K562 (cell line): ENCODE measurements around the gene NAIF1. TPM values are rescaled to one million over a fixed set of nuclear protein-coding genes. Genes with fewer than 3 reads are reported as not detected.

Experiments
- ATAC-seq: fragments of 200-7000 bp; cut with Tn5 transposase; 3 replicates; pipeline ENCODE4 v1.9.1; 2020; ENCODE audit warnings: moderate library complexity
- BruUV-seq: library from RNA; stranded (reverse); fragments of 400-500 nt; replicated peaks from 2 replicates; lab custom pipeline; 2021; lab: Mats Ljungman, UMichigan
- CTCF ChIA-PET: fragments of 300-600 bp; formaldehyde crosslinking; extraction: SDS; loops from one replicate; lab custom pipeline; 2021; ENCODE audit warnings: low intra/inter-chr PET ratio; lab: Yijun Ruan, JAX
- POLR2A ChIA-PET: fragments of 300-600, 350-650 bp; sonication (Branson Sonifier 250); formaldehyde crosslinking; extraction: SDS; loops from one replicate; lab custom pipeline; 2021; ENCODE audit warnings: antibody characterized with exemption, inconsistent platforms; lab: Yijun Ruan, JAX
- DNase-seq, 4 experiments: peaks; one replicate each; pipeline versions ENCODE4 v3.0.0 to v3.0.0-alpha.2; 2011 to 2018; ENCODE audit warnings: low spot score in 3 of 4, mixed read lengths in 3 of 4; ENCODE audit errors: extremely low read depth in 1 of 4
- FAIRE-seq: peaks from 2 replicates; lab custom pipeline; 2011; peaks lifted over from hg19 to GRCh38; lab: Jason Lieb, UNC
- H2AFZ ChIP-seq: 2 replicates; pipeline ENCODE4 v1.6.0; 2011; ENCODE audit warnings: low read depth, low read length, control low read depth, inconsistent platforms
- H3K27ac ChIP-seq: fragments of 200-600 bp; 3 replicates; pipeline ENCODE4 v1.8.0; 2011; ENCODE audit warnings: low read depth, mild to moderate bottlenecking, control low read depth, inconsistent platforms, low read length, moderate library complexity, mixed read lengths; ENCODE audit errors: extremely low read depth
- H3K27me3 ChIP-seq, 2 experiments: fragments of 300-600 bp in 1 of 2; 2 replicates in 1 of 2; 3 replicates in 1 of 2; pipeline versions ENCODE4 v1.6.0 to v1.8.0; 2011; ENCODE audit warnings: inconsistent platforms in 2 of 2, low read length in 2 of 2, mild to moderate bottlenecking in 1 of 2, mixed read lengths in 1 of 2, moderate library complexity in 1 of 2; ENCODE audit not compliant: control insufficient read depth in 2 of 2, insufficient read depth in 2 of 2
- H3K36me3 ChIP-seq: fragments of 300-600 bp; 3 replicates; pipeline ENCODE4 v1.8.0; 2011; ENCODE audit warnings: mild to moderate bottlenecking, low read length, inconsistent platforms; ENCODE audit not compliant: control insufficient read depth, insufficient read depth
- H3K4me1 ChIP-seq, 2 experiments: fragments of 200-600 bp in 1 of 2; replicated peaks in 1 of 2; 2 replicates in 1 of 2; 3 replicates in 1 of 2; pipeline versions ENCODE4 v1.5.1 to v1.8.0; 2011; ENCODE audit warnings: inconsistent platforms in 2 of 2, low read length in 2 of 2, mild to moderate bottlenecking in 1 of 2, mixed read lengths in 1 of 2, moderate library complexity in 1 of 2; ENCODE audit not compliant: control insufficient read depth in 2 of 2, insufficient read depth in 2 of 2
- H3K4me2 ChIP-seq: 2 replicates; pipeline ENCODE4 v1.6.1; 2011; ENCODE audit warnings: low read length, control low read depth, inconsistent platforms, mixed read lengths; ENCODE audit not compliant: insufficient read depth
- H3K4me3 ChIP-seq: fragments of 200-600 bp; sonication (generic), shearing (Covaris generic); 2 replicates; pipeline ENCODE4 v1.5.1; 2016; ENCODE audit warnings: control low read depth, inconsistent platforms
- H3K79me2 ChIP-seq: fragments of 200-600 bp; 3 replicates; pipeline ENCODE4 v1.8.0; 2011; ENCODE audit warnings: low read length, inconsistent platforms; ENCODE audit not compliant: control insufficient read depth, insufficient read depth
- H3K9ac ChIP-seq, 2 experiments: 2 replicates each; pipeline versions ENCODE4 v1.6.0 to v1.6.1; 2011; ENCODE audit warnings: low read depth in 2 of 2, low read length in 2 of 2, control low read depth in 1 of 2, inconsistent platforms in 1 of 2, mild to moderate bottlenecking in 1 of 2, mixed read lengths in 1 of 2; ENCODE audit not compliant: insufficient read depth in 1 of 2
- H3K9me1 ChIP-seq: one replicate; pipeline ENCODE4 v1.6.0; 2011; ENCODE audit warnings: inconsistent platforms, mild to moderate bottlenecking, low read length, moderate library complexity; ENCODE audit not compliant: control insufficient read depth, insufficient read depth
- H3K9me3 ChIP-seq: replicated peaks from 2 replicates; pipeline ENCODE4 v1.5.1; 2011; ENCODE audit warnings: low read depth, low read length, inconsistent platforms; ENCODE audit not compliant: control insufficient read depth, insufficient read depth
- H4K20me1 ChIP-seq: replicated peaks from 2 replicates; pipeline ENCODE4 v1.6.1; 2011; ENCODE audit warnings: low read length, inconsistent platforms, mixed read lengths; ENCODE audit not compliant: control insufficient read depth, insufficient read depth
- HINFP ChIP-seq: fragments of 450-650 bp; conservative IDR thresholded peaks from 2 replicates; pipeline ENCODE4 v1.6.1; 2016; ENCODE audit warnings: missing genetic modification characterization, low read depth, mild to moderate bottlenecking, control low read depth, missing compliant biosample characterization
- HNRNPLL ChIP-seq: fragments of 200-400 bp; formaldehyde crosslinking; IDR thresholded peaks from 2 replicates; pipeline ENCODE4 v1.6.1; 2017; ENCODE audit warnings: low read length, low read depth, mild to moderate bottlenecking; ENCODE audit not compliant: poor library complexity, severe bottlenecking
- POLR2G ChIP-seq: fragments of 200-400 bp; formaldehyde crosslinking; IDR thresholded peaks from 2 replicates; pipeline ENCODE4 v1.6.1; 2017; ENCODE audit warnings: low read depth, mild to moderate bottlenecking, antibody characterized with exemption, low read length, moderate library complexity
- POLR2H ChIP-seq: IDR thresholded peaks from 2 replicates; pipeline ENCODE4 v1.6.1; 2016; ENCODE audit warnings: missing genetic modification characterization, low read depth, mild to moderate bottlenecking, control low read depth, missing compliant biosample characterization, moderate library complexity
- RUNX1 ChIP-seq: sonication (generic); IDR thresholded peaks from 2 replicates; pipeline ENCODE4 v1.6.1; 2016; ENCODE audit warnings: antibody characterized with exemption, low read depth
- SLC30A9 ChIP-seq: fragments of 250-450 bp; sonication (Bioruptor Pico); IDR thresholded peaks from 2 replicates; pipeline ENCODE4 v1.8.0; 2022; ENCODE audit warnings: mild to moderate bottlenecking, moderate library complexity
- SP1 ChIP-seq: sonication (generic); formaldehyde crosslinking; IDR thresholded peaks from 2 replicates; pipeline ENCODE4 v1.8.1; 2022; ENCODE audit warnings: mild to moderate bottlenecking, missing genetic modification reagents
- TCF3 ChIP-seq: sonication (generic); formaldehyde crosslinking; IDR thresholded peaks from 2 replicates; pipeline ENCODE4 v1.4.0; 2020; ENCODE audit warnings: mild to moderate bottlenecking, missing genetic modification reagents
- TSC22D4 ChIP-seq: fragments of 450-650 bp; IDR thresholded peaks from 2 replicates; pipeline ENCODE4 v1.6.1; 2016; ENCODE audit warnings: missing genetic modification characterization, missing biosample characterization, control low read depth
- ZNF316 ChIP-seq: fragments of 450-650 bp; IDR thresholded peaks from 2 replicates; pipeline ENCODE4 v1.6.1; 2016
- ZNF780A ChIP-seq: fragments of 250-450 bp; sonication (Bioruptor Pico); IDR thresholded peaks from 2 replicates; pipeline ENCODE4 v1.5.0; 2021; ENCODE audit warnings: mild to moderate bottlenecking
- ZNF830 ChIP-seq: fragments of 250-450 bp; sonication (Bioruptor Pico); IDR thresholded peaks from 2 replicates; pipeline ENCODE4 v1.5.0; 2021; ENCODE audit warnings: mild to moderate bottlenecking
- WGBS: fragments of 100-300 bp; shearing (Covaris generic); methylation state at CpG from one replicate; pipeline ENCODE4 v1.1.6; 2016; ENCODE audit warnings: low coverage, mixed read lengths; ENCODE audit not compliant: insufficient coverage; ENCODE audit errors: missing lambda C conversion rate; 5-methylcytosine and 5-hydroxymethylcytosine counted together
- in situ Hi-C: fragments of 300-500 bp; cut with MboI; formaldehyde crosslinking; loops from 4 replicates; pipeline ENCODE4 v1.15.0; 2018; ENCODE audit warnings: inconsistent platforms, mixed read lengths
- intact Hi-C: fragments of 100-400 bp; cut with micrococcal nuclease; formaldehyde crosslinking; loops from 2 replicates; pipeline ENCODE4 v1.14.2; 2022
- polyA plus RNA-seq, 8 experiments: library from polyadenylated mRNA; depleted of rRNA in 4 of 8; stranded (reverse) in 5 of 8; unstranded in 3 of 8; fragments of >200 nt; fragmentation: Nextera tagmentation in 2 of 8; fragmentation: Illumina TruSeq in 1 of 8; extraction: Ambion mirVana in 2 of 8; extraction: Trizol in 1 of 8; gene quantifications; 2 replicates each; pipeline versions ENCODE4 v1.2.1 to v1.2.3, GENCODE V29; 2011 to 2014; ENCODE audit warnings: inconsistent platforms in 1 of 8, missing spikeins in 1 of 8
- total RNA-seq, 7 experiments: library from RNA; depleted of rRNA in 6 of 7; stranded (reverse); fragments of >200 nt in 6 of 7; fragmentation: Illumina TruSeq in 2 of 7; extraction: Trizol in 2 of 7; gene quantifications; 2 replicates each; pipeline versions ENCODE4 v1.2.1 to v1.2.3, GENCODE V29; 2011 to 2021; ENCODE audit warnings: low replicate concordance in 1 of 7
- TF ChIP-seq, protein P1 (sequence below): sonication (generic); formaldehyde crosslinking; IDR thresholded peaks from 2 replicates; pipeline ENCODE4 v1.8.1; 2022; ENCODE audit warnings: missing genetic modification reagents

NAIF1 gene
- total and polyA plus RNA-seq, 9 of the 15 experiments (the other 6 are each of a cell fraction or from before 2014, with no cell fraction given) = 4.8 to 26.6 (median 17.2) TPM

DNA sequence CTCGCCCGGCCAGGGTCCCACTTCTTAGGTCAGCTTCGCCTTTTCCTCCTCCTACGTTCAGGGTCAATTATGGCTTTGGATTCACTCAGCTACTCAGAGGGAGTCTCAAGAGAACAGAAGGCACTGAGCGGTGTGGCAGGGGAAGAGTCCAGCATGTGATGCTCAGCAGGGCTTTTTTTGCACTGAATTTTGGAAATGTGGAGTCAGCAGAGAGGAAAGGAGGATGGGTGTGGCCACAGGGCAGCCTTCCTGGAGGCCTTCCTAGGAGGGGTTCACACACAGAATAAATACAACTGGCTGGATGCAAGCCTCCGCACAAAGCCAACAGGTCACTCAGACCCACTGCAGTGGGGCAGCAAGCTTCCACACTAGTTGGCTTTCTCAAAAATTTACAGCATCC, 4.8 kb downstream of the NAIF1 start:
- ChIA-PET POLR2A (interaction anchor here (0.5 to 1.6 kb wide), 4 partner anchors 10 to 192 kb away, joined by 3 to 7 read pairs (median 3); no protein-coding TSS in a partner anchor), CTCF (no interaction called here)
- Histone ChIP-seq H3K4me2 (no peak overlapping the region), H3K36me3 (peaks cover 38% of the 10 kb centered on the region), H4K20me1 (no peaks in the 10 kb centered on the region), H3K9me1 (no peaks in the 10 kb centered on the region), H3K9ac (no peak overlapping the region), H2AFZ (no peak overlapping the region), H3K27me3 (no peaks in the 10 kb centered on the region), H3K27ac (no peak overlapping the region), H3K4me3 (no peak overlapping the region), H3K79me2 (peaks cover 36% of the 10 kb centered on the region), H3K4me1 (peaks cover 18 to 36% of the 10 kb centered on the region in 2 experiments; a peak in 4 of 5 replicates), H3K9me3 (no peaks in the 10 kb centered on the region)
- TSS peak; percentile 5 for BruUV-seq
- intact Hi-C loops = no loop called here
- DNase-seq (no peak), ATAC-seq (no peak), FAIRE-seq (no peak)
- in situ Hi-C loops = no loop called here
- 75% methylated on average over 4 of the region's 6 CpGs for WGBS
- TF ChIP-seq HINFP (tag) = no peak
- TF ChIP-seq TSC22D4 (tag) = no peak
- TF ChIP-seq SLC30A9 (CRISPR knock-in tag) = no peak
- no peak for TF ChIP-seq ZNF780A (CRISPR knock-in tag)
- TF ChIP-seq POLR2G = no peak
- TF ChIP-seq POLR2H (tag) = no peak
- TF ChIP-seq TCF3 (CRISPR knock-in tag) = no peak
- TF ChIP-seq SP1 (CRISPR knock-in tag) = no peak
- TF ChIP-seq ZNF830 (CRISPR knock-in tag) = no peak
- TF ChIP-seq, protein P1, sequence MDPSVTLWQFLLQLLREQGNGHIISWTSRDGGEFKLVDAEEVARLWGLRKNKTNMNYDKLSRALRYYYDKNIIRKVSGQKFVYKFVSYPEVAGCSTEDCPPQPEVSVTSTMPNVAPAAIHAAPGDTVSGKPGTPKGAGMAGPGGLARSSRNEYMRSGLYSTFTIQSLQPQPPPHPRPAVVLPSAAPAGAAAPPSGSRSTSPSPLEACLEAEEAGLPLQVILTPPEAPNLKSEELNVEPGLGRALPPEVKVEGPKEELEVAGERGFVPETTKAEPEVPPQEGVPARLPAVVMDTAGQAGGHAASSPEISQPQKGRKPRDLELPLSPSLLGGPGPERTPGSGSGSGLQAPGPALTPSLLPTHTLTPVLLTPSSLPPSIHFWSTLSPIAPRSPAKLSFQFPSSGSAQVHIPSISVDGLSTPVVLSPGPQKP (CRISPR knock-in tag) = no peak
- TF ChIP-seq RUNX1 = no peak
- TF ChIP-seq HNRNPLL = no peak
- TF ChIP-seq ZNF316 = no peak
